AG04449 (cell line): ENCODE data around the gene POLR1A.

ENCODE experiments used
- CTCF ChIA-PET: fragments of 350-600 bp; formaldehyde crosslinking; extraction: SDS; loops from one replicate; lab custom pipeline; 2021; ENCODE audit warnings: antibody characterized with exemption; lab: Yijun Ruan, JAX
- POLR2A ChIA-PET: fragments of 400-600, 350-600 bp; formaldehyde crosslinking; extraction: SDS; loops from one replicate; lab custom pipeline; 2020; ENCODE audit warnings: antibody characterized with exemption, inconsistent platforms; lab: Yijun Ruan, JAX
- DNase-seq: peaks from one replicate; pipeline ENCODE4 v3.0.0-alpha.2; 2010; ENCODE audit warnings: low read depth, low spot score
- H3K4me3 ChIP-seq: 2 replicates; pipeline ENCODE4 v1.5.1; 2011; ENCODE audit warnings: low read depth, mild to moderate bottlenecking, control low read depth, low read length
- TF ChIP-seq, protein P1 (sequence below): IDR thresholded peaks from one replicate; pipeline ENCODE4 v1.5.1; 2011; ENCODE audit warnings: mild to moderate bottlenecking, moderate library complexity, low read length, control low read depth, inconsistent platforms; ENCODE audit not compliant: insufficient read depth; ENCODE audit errors: missing control alignments

Gene POLR1A

DNA sequence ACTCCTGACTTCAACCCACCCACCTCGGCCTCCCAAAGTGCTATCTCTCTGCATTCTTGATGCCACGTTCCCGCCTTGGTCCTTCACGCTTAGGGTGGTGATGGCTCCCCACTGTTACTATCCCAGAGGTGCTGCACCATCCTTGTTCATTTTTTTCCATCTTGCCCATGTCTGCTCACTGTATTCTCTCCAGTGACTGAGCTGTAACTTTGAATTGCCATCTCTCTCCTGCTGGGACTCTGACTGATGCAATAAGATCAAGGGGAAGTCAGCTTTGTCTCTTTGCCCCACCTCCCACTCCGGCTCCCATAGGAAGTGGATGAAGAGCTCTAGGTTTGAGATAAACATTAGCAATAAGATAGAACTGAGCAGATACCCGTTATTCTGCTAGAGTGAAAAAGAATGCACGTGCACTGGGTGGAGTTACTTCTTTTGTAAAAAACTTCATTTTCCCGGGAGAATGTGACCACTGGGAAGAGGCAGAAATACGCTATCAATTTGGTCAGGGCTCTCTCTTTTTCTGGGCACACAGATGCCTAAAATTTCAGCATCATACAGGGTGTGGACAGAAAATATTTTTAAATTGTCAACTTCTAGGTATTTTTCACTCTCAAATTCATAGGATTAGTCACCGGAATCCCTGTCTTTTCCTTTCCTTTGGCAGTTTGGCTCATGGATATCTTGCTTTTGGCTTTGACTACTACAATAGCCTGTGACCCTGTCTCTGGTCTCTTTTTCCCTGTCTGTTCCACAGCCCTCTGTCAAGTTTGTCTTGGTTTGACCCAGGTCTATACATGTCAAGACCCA lies 105.4 kb downstream of the POLR1A start:
- H3K4me3 ChIP-seq, result no peak overlapping the region
- POLR2A ChIA-PET, result no interaction called here
- CTCF ChIA-PET, result interaction anchor here (1.0 to 4.6 kb wide), 5 partner anchors 10 to 173 kb away, joined by 3 to 27 read pairs (median 5); partner anchors contain the start of gene ST3GAL5
- TF ChIP-seq, protein P1, sequence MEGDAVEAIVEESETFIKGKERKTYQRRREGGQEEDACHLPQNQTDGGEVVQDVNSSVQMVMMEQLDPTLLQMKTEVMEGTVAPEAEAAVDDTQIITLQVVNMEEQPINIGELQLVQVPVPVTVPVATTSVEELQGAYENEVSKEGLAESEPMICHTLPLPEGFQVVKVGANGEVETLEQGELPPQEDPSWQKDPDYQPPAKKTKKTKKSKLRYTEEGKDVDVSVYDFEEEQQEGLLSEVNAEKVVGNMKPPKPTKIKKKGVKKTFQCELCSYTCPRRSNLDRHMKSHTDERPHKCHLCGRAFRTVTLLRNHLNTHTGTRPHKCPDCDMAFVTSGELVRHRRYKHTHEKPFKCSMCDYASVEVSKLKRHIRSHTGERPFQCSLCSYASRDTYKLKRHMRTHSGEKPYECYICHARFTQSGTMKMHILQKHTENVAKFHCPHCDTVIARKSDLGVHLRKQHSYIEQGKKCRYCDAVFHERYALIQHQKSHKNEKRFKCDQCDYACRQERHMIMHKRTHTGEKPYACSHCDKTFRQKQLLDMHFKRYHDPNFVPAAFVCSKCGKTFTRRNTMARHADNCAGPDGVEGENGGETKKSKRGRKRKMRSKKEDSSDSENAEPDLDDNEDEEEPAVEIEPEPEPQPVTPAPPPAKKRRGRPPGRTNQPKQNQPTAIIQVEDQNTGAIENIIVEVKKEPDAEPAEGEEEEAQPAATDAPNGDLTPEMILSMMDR, result no peak
- no peak for DNase-seq

DNA sequence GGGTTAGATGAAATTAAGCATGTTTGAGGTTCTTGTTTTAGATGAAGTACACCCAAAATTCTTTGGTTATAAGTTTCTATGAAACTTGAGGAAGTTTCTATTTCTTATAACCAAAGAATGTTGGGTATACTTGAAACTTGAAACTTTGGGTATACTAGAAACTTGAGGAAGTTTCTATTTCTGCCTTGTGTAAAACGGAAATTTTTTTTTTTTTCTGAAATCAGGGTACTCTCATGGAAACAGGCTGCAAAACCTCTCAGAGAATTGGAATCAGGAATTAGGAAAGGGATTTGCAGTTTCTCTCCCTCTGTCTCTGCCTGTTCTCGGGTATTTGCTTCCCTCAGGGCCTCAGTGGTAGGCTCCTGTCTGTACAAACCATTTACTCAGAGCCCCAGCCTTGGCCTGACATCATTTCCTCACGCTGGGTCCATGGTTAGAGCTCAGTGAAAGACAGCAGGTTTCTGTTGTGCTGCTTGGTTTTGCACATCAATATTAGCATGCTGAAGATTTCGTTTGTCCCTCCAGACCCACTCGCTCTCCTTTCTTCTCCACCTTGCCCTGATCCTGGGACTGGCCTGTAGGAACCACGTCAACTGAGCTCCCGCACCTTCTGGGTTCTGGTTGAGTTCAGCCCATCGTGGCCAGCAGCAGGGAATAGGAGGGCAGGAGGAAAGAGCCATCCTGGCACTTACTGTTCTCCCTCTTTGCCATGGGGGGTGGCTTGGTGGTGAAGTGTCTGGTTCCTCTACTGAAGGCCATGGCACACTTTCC lies 106.4 kb downstream of the POLR1A start:
- TF ChIP-seq, protein P1, result no peak
- DNase-seq, result no peak
- H3K4me3 ChIP-seq, result no peak overlapping the region
- POLR2A ChIA-PET, result interaction anchor here (0.6 to 1.0 kb wide), 2 partner anchors 110 to 113 kb away, joined by 3 to 7 read pairs; partner anchors contain the start of gene ST3GAL5
- CTCF ChIA-PET, result interaction anchor here (1.1 to 4.6 kb wide), 3 partner anchors 106 to 172 kb away, joined by 3 to 27 read pairs (median 27); partner anchors contain the start of gene ST3GAL5

DNA sequence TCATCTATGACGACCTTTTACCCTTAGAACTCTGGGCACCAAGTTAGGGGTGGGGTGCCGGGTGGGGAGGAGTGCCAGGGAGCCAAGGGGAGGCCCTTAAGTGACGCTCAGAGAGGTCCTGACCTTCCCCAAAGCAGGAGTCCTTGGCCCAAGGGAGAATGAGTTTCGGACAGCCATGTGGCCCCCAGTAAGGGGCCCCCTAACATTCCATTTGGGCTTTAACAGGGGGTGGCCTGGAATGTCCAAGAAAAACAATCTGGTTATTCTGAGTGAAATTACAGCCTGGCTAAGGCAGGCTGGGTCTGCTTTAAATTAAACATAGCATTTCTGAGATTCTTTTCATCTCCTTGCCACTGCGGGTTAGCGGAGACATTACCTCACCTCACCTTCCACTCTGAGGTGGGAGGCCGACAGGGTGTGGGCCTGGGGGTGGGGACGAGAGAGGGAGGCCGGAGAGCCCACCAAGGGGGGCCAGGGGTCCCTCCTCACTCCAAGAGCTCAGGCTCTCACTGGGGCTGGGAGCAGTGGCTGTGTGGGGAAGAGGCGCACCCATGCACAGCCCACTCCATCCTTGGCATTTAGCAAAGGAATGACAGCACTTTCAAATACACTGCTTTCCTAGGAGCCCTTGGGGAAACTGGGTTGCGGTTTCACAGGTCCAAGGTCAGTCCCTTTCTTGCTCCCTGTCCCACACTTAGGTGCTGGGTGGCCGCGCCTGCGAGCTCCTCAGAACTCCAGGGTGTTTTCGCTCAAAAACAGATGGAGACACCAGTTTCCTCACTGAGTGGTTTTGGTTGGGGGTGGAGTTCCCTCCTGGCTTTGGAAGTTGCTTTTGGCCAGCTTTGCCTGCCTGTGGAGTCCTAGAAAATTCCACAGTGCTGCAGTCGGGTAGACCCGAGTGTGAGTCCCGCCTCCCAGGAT lies 107.4 kb downstream of the POLR1A start:
- DNase-seq, result peak; percentile 41
- ChIA-PET CTCF (interaction anchor here (4.5 to 4.6 kb wide), 2 partner anchors 110 to 171 kb away, joined by 27 read pairs; partner anchors contain the start of gene ST3GAL5), POLR2A (interaction anchor here (1.0 kb wide), 1 partner anchor 112 kb away, joined by 7 read pairs; no protein-coding TSS in a partner anchor)
- no peak overlapping the region; the same call in 1 of the 2 replicates for H3K4me3 ChIP-seq
- TF ChIP-seq, protein P1, result no peak

DNA sequence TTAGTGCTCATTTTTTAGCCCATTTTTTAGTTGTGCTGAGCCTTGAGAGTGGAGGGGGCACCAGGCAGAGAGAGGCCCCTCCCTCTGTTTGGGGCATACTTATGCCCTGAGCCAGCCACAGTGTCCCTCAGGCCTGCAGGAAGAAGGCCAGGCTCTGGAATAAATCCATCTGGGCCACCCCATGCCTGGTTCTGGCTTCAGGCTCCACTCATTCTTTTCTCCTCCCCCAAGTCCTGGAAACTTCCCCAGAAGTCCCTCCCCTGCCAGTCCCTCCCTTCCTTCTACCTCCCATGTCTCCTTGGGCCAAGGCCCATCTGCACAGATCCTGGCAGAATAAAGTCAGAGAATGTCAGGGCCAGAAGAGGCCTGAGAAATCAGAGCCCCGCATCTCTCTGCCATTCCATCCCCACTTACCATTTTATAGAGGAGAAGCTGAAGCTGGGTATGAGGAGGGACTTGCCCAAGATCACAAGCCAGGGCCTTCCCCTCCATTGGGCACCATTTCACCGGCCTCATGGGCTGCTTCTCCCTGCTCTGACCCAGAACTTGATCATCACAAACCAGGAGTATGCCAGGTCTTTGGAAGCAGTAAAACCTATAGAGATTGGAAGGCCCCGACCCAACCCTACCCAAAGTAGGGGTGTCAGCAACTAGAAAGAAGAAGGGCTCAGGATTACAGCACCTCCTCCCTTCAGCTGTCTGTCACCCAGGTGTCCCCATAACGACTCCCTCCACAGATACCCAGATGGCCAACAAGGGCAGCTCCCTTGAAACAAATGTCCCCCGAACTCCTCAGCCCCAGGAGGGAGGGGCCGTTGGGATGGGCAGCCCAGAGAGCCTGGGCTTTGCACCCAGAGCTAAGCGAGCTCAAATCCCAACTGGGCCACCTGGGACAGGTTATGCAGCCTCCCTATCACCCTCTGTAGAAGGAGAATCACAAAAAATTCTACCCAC lies 108.4 kb downstream of the POLR1A start:
- CTCF ChIA-PET, result interaction anchor here (0.8 to 4.6 kb wide), 4 partner anchors 28 to 290 kb away, joined by 3 to 27 read pairs (median 16); partner anchors contain the start of gene ST3GAL5
- no peak overlapping the region for H3K4me3 ChIP-seq
- POLR2A ChIA-PET, result no interaction called here
- peak; percentile 24 for DNase-seq
- TF ChIP-seq, protein P1, result no peak

DNA sequence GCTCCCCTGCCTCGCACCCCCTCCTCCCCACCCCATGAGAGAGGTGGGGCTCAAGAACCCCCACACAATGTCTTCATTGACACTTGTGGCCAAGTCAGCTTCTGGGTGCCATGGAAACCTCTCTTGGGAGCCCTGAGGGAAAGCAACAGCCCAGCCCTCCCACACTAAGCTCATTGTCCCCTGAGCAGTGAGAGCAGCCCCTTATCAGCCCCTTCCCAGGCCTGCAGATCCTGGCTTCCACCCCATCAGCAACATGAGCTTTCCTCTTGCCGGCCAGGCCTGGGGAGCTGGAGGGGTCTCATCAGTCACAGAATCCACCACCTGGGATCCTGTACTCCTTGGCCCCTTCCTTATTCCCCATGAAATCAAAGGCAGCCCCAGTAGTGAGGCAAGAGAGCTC lies 109.1 kb downstream of the POLR1A start:
- no peak overlapping the region for H3K4me3 ChIP-seq
- TF ChIP-seq, protein P1, result no peak
- DNase-seq, result no peak
- POLR2A ChIA-PET, result no interaction called here
- CTCF ChIA-PET, result interaction anchor here (0.8 to 4.6 kb wide), 4 partner anchors 28 to 289 kb away, joined by 3 to 27 read pairs (median 16); partner anchors contain the start of gene ST3GAL5
